Esophagus squamous epithelium (tissue), 4 donors: Measurements from ENCODE around the gene TMEM37.

Source experiments
- CTCF ChIP-seq, 6 experiments: fragments of 450-650 bp in 4 of 6; fragments of 200-600 bp in 2 of 6; sonication (generic) in 2 of 6; IDR thresholded peaks; one replicate each; pipeline ENCODE4 v1.5.1; 2016 to 2019; ENCODE audit warnings: antibody characterized with exemption in 6 of 6, mild to moderate bottlenecking in 4 of 6, moderate library complexity in 4 of 6
- POLR2A ChIP-seq, 4 donors: fragments of 450-650 bp; IDR thresholded peaks; one replicate each; pipeline ENCODE4 v1.6.1; 2017; ENCODE audit warnings: antibody characterized with exemption in 4 of 4, mild to moderate bottlenecking in 4 of 4, moderate library complexity in 3 of 4

DNA sequence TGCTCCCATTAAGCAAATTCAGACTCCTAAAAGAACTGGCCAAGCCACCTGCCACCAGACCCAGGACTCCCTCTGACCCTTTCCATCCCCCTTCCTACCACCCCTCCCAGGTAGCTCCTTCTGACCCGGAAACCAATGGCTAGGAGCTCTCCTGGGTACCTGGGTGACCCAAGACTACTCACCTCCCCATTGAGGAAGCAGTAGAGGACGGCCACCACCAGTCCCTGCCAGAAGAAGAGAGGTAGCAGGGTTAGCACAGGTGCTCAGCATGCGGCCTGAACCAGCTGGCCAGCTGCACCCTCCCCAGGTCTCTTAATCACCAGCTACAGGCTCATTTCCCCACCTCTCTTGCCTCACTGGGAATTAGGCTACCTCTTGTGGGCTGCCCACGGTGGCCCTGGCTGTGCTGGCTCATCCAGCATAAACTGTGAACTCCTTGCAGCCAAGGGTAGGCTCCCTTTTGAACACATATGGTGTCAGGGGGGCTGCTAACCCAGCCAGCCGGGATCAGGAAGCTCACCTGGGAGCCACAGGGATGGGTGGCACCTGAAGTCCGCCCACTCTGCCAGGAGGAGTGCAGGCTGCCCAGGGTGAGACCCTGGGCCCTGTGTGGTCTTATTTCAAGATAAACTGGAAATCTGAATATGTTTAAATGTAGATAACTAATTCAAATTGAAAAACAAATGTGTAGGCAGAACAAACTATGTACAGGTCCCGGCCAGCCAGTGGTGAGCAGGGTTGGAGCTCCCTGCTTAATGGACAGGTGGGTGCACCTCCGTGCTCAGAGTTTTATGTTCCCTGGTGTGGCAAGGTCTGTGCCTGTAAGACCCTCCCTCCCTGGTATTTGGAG, 9.9 kb downstream of the TMEM37 start:
- TF ChIP-seq CTCF (IDR thresholded peaks at IDR 0.05) (no peak), POLR2A (IDR thresholded peaks at IDR 0.05) (no peak)
